ENCODE results near the gene GRIK3.

The GRIK3 gene

GRCh38 chr1:36843906-36844610, 190.3 kb downstream of the GRIK3 start:
- DNase-seq (ENCODE audit: low read depth), result no peak
- H3K4me3 ChIP-seq (ENCODE audit: low read depth, low read length), result no peak overlapping the region
- TF ChIP-seq CTCF (conservative IDR thresholded peaks at IDR 0.05; ENCODE audit: low read depth, low read length), result no peak

- no peak for TF ChIP-seq CTCF (conservative IDR thresholded peaks at IDR 0.05; ENCODE audit: low read depth, low read length)
- DNase-seq (ENCODE audit: low read depth), result no peak
These were observed 191.3 kb downstream of the GRIK3 start for GRCh38 chr1:36843027-36843426.

GRCh38 chr1:36842448-36842847, 191.9 kb downstream of the GRIK3 start:
- no peak overlapping the region for H3K4me3 ChIP-seq (ENCODE audit: low read depth, low read length)
- no peak for TF ChIP-seq CTCF (conservative IDR thresholded peaks at IDR 0.05; ENCODE audit: low read depth, low read length)

More at GRCh38 chr1:36843027-36843426, 191.3 kb downstream of the GRIK3 start:
- no peak overlapping the region for H3K4me3 ChIP-seq (ENCODE audit: low read depth, low read length)

GRCh38 chr1:36839485-36839884, 194.8 kb downstream of the GRIK3 start:
- no peak overlapping the region for H3K4me3 ChIP-seq (ENCODE audit: low read depth, low read length)
- no peak for DNase-seq (ENCODE audit: low read depth)
- no peak for TF ChIP-seq CTCF (conservative IDR thresholded peaks at IDR 0.05; ENCODE audit: low read depth, low read length)

More at GRCh38 chr1:36842448-36842847, 191.9 kb downstream of the GRIK3 start:
- no peak for DNase-seq (ENCODE audit: low read depth)

GRCh38 chr1:36838888-36839287, 195.4 kb downstream of the GRIK3 start:
- TF ChIP-seq CTCF (conservative IDR thresholded peaks at IDR 0.05; ENCODE audit: low read depth, low read length), result no peak
- no peak overlapping the region for H3K4me3 ChIP-seq (ENCODE audit: low read depth, low read length)
- no peak for DNase-seq (ENCODE audit: low read depth)

GRCh38 chr1:36836916-36837315, 197.4 kb downstream of the GRIK3 start:
- no peak for DNase-seq (ENCODE audit: low read depth)
- H3K4me3 ChIP-seq (ENCODE audit: low read depth, low read length), result no peak overlapping the region
- no peak for TF ChIP-seq CTCF (conservative IDR thresholded peaks at IDR 0.05; ENCODE audit: low read depth, low read length)

Measured in choroid plexus epithelial cell (primary cell).